NOMO-1 treated with dmso at 0.1 percent for 144 hours (cell line): ENCODE measurements around the gene SHROOM4.

Experiments
- DNase-seq: peaks from one replicate; lab custom pipeline; 2025; ENCODE audit not compliant: unreplicated experiment; lab: John Stamatoyannopoulos, UW

SHROOM4 gene

DNA sequence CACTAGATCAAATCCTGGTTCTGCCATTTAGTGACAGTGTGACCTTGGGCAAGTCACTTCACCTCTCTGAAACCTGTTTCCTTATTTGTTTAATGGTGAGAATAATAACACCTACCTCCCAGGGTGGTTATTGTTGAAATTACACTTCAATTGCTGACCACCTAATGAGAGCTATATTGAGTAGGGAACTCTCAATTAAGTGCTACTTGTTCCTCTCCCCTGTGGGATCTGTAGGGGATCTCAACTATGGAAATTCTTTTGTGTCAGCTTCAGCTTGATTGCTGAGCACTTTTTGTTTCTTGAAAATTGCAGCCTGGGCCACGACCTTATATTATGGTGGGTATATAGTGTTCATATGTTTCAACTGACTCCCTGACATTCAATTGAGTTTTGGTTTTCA lies 102.1 kb downstream of the SHROOM4 start:
- no peak for DNase-seq

DNA sequence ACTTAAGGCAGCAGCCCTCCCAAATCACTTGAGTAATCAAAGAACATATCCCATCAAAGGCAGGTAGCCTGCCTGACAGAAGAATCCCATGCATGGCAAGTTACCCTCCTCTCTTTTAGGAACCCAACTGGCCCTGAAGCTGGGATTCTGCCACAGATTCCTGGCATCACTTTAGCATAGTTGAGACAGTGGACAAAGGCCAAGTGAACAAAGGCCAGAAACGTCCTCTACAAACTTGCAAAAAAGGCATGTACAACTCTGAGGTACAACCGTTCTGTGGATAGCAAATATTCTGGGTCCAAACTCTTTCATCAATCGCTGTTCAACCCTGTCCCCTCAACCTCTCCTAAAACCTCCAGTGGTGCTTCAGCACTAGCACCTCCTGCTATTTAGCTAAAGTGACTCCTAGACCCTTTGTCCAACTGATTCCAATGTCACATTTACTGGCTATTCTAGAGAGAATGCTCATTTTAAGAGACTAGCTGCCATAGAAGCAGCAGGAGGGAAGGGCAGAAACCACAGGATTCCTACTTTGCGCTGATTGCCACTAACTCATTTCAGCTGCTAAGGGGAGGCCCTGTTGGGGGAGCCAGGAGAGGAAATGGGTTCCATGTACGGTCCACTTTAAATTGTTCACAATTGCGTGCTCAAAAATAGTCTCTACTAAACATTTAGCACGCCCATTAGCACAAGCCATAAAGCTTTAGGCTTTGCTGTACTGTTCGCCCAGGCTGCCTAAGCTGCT lies 105.9 kb downstream of the SHROOM4 start:
- no peak for DNase-seq

DNA sequence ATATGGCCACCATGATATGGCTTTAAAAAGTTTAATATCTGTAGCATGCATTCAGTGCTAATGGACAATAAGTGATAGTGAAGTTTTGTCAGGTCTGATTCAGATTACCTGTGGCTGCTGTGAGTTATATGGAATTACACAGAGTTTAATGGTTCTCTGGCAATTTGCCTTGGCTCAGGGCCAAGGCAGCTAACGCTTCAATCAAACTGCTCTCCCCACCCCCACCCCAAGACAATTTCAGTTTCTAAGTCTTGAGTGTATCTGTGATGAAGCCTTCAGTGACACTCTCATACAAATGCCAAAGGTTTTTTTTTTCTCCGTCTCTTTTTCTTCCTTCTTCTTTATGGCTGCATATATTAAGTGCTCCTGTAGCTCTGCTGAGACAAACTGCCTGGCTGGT lies 106.6 kb downstream of the SHROOM4 start:
- DNase-seq: no peak

DNA sequence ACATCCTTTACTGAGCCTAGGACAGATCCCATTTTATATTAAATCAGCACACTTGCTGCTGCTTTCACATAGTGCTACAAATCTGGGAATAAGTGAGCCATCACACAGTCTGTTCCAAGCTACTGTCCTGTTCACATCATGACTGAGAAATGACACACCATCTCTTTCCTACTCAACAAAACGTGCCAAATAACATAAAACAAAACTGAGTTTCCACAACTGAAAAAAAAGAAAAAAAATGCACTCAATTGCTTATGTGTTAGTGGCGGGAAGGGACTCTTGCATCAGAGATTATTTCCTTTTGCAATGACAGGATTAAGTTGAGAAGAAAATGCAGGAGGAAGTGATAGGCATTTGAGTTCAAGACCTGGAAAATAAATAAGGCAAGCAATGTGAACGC lies 109.0 kb downstream of the SHROOM4 start:
- DNase-seq: no peak

DNA sequence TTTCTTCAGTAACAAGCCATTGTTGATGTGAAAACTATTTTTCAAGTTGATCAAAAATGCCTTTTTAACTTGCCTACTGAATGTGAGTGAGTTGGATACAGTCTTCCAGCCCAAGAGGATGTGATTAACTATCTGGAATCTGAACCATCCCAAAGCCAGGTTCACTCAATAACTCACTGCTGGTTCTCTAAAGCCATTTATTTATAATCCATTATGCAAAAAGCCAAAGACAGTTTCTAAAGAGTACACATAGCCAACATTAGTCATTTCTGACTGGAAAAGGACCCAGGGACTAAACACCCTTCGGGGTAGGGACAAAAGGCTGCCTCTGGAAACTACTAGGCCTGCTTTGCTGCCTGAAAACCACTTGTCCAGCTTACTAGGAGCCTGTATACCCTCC lies 109.6 kb downstream of the SHROOM4 start:
- DNase-seq: no peak

DNA sequence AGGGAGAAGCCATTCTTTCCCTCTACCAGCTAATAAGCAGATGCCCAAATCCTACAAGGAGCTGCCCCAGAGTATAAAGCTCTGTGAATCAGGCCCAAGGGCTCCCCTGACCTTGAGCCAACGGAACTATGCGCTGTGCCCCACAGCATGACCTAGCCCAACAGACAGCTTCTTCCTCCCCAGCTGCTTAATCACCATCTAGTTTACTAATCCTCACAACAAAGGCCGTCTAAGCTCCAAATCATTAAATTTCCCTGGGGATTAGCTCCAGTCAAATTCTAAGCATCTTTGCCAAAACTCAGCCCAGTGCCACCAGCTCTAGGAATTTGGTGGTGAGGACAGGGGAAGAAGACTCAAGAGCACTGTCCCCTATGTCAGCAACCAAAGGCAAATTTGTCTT lies 113.1 kb downstream of the SHROOM4 start:
- DNase-seq: no peak

DNA sequence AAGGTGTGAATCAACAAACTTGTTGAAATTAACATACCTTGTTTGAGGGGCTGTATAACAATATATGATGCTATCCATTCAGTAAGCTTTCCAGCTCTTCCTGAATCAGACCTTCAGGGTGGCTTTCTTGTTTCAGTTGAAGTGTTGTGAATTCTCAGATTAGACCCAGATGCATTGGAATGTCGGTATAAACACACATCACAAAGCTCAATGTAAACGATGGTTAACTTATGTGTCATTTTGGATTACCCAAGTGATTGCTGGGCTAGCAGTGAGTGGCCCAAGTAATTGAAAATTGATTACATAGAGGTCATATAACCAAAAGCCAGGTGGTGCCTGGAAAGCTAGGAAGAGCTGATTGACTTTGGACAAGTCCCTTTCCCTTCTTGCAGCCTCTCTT lies 115.0 kb downstream of the SHROOM4 start:
- no peak for DNase-seq

DNA sequence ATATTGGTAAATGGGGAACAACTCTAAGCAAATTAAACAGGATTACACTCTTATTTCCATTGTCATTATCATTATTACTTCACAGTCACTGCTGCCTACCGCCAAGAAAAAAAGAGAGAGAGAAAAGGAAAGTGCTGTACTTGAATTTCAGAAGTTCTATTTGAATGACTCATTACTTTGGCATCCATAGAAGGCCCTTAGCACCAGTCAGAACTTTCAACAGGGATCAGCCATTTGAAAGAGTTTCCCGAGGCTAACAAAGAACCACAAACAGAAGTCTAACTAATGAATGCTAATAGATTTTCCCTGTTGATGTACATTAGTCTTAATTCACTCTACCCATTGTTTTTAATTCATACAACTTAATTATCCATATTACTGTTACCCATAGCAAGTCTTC lies 116.3 kb downstream of the SHROOM4 start:
- no peak for DNase-seq

DNA sequence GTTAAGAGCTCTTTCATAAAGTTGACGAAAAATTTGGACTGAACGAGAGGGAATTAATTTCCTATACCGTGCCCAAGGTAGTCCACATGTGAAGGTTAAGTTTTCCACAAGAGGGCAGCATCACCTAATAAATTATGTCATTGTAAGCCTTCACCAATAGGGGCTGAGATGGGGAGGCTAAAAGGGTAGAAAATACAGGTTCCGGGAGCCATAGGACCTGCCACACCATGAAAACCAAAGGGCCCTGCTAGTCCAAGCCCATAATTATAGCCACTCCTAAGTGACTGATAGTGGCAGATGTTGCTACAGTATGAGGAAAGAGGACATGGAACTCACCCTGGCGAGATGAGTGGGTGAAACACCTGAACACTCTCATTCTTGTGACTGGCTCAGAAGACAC lies 122.2 kb downstream of the SHROOM4 start:
- DNase-seq: peak; percentile 16

DNA sequence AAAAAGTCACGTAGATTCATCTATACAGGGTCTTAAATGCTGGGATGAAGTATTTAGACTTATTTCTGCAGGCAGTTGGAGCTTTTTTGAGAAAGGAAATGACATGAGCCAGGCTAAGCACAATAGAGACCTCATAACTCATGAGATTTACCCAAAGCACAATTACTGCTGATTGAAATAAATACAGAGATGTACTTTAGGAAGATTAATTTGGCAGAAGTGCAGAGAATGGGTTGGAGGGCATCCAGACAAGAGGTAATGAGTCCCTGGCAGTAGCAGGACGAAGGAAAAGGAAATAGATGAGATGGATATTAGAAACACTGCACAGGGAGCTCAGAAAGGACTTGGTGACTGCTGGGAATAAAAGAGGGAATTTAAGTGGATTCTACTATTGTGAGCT lies 129.1 kb downstream of the SHROOM4 start:
- DNase-seq: no peak

DNA sequence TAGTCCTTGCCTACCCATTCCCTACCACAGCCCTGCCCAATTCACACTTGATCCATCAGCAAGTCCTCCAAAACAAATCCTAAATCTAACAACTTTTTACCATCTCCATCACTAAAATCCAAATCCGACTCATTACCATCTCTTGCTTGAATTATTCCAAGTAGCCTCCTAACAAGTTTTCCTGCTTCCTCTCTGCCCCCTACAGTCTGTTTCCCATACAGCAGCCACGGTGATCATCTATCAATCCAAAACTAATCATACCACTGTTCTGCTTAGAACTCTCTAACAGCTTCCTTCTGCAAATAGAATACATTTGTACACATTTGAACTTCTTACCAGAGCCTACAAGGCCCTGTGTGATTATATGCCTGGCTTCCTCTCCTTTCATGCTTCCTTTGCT lies 133.0 kb downstream of the SHROOM4 start:
- DNase-seq: no peak

DNA sequence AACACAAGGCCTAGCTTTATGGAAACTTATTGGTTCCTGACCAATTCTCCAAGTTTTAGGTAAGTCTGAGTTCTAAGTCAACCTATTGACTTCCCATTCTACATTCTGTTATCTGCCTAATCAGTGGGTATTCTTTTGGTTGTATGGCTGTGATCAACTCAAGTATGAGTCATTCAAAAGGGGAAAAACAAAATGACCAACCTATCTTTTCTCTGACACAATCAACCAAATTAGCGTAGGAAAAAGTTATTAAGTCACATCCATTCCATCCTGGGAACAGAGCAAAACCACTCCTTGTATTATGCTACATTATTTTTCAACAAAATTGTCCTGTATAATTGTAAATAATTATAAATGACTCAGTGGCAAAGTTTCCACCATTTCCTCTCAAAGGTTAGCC lies 136.2 kb downstream of the SHROOM4 start:
- DNase-seq: no peak

DNA sequence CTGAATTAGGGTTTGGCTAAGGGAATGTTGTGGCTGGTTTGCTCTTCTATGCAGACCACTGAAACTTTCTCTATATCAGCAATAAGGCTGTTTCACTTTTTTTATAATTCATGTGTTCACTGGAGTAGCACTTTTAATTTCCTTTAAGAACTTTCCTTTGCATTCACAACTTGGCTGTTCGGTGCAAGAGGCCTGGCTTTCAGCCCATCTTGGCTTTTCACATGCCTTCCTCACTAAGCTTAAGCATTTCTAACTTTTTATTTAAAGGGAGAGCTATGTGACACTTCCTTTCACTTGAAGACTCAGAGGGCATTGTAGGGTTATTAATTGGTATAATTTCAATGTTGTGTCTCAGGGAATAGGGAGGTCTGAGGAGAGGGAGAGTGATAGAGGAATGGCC lies 142.3 kb downstream of the SHROOM4 start:
- DNase-seq: no peak

DNA sequence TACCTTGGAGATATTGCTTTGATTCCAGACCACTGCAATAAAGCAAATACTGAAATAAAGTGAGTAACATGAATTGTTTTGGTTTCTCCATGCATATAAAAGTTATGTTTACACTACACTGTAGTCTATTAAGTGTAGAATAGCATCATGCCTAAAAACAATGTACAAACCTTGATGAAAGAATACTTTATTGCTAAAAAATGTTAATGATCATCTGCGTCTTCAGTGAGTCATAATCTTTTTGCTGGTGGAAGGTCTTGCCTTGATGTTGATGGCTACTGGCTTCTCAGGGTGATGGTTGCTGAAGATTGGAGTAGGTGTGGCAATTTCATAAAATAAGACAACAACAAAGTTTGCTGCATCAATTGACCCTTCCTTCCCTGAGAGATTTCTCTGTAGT lies 145.1 kb downstream of the SHROOM4 start:
- DNase-seq: no peak

DNA sequence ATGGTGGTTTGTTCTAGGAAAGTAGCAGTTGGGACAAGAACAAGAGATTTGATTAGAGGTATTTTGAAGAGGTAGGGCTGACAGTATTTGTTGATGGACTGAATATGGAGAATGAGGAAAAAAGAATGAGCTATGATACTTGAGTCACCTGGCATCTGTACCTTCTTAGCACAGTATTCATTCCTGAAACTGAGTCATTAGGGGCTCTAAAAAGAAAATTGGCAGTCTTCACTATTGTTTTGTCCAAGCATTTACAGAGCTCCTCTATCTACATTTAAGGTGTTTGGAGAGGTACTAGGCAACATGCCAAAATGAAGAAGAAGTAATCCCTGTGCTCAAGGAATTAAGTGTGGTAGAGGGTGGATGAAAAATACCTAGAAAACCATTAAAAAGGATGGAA lies 165.8 kb downstream of the SHROOM4 start:
- DNase-seq: no peak

DNA sequence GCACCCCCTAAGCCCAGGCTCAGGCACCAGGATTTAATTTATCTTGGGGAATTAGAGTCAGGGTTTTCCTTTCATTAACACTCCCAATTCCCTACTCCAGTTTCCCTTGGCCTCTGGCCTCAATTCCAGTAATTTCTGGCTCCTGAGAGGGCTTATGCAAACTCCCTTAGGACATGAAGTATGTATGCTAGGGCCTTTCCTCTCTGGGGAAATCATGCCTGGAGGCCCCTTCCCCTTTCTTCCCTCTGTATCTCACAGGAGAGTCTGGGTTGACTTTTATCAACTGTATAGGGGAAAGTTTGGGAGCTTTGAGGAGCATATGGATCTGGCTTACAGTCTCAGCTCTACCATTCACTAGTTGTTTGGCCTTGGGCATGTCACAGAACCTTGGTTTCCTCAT lies 169.5 kb downstream of the SHROOM4 start:
- DNase-seq: no peak

DNA sequence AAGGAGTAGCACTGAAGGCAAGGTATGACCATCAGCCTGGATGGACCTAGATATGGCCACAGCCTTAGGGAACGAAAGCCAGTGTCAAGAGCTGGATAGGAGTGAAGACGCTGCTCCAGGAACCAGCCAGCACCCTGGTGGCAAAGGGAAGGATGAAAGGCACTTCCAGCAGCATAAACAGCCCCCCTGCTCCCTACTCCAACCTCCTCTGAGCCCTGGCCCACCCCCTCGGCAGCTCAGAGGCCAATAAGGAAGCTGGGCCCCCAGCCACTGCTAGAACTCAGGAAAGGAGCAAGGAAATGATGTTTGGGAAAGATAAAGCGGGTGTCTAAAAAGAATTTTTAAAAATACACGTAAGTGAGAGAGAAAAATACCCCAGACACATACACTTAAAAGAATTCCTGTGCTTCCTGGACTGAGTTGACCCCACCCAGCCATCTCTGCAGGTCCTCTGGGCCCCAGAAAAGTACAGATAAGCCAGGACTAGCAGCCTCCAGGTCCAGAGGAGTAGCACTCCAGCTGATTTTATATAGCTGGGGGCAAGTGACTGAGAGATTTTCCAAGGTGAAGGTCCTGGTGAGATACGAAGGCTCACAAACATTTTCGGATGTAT lies 170.4 kb downstream of the SHROOM4 start:
- DNase-seq: no peak

DNA sequence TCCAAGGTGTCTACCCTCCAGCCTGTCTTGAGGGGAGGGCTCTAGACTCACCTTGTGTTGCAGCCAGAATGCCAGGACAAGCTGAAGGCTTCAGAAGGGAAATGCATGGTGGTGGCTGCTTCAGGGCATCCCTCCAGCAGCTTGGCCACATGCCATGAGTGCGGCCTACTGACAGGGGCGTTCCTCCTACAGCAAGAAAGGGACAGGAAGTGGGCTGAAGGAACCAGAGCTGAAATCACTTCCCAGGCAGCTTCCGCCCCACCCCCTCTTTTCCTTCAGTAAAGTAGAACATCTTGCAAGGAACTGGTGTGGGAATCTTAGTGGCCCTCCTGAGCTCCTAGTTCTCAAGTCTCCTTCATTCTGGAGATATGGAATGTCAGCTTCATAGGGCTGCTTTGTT lies 175.9 kb downstream of the SHROOM4 start:
- no peak for DNase-seq

DNA sequence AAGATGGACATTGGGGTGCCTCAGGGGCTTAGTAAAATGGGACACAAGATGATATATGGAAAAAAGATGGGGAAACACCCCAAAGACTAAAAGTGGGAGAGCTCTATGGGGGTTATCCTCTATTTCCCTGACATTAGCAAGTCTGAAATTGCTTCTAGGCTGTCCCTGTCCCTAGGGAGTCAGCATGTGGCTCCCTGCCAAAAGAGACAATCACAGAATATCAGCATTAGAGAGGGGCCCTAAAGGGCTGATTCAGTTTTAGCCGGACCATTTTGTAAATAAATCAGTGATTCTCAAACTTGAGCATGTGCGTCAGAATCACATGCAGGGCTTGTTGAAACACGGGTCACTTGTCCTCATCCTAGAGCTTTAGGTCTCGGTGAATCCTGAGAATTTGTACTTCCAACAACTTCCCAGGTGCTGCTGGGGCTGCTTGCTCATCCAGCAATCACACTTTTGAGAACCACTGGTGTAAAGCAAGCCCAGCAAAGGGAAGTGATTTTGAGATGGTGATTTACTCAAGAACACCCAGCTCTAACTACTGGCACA lies 178.1 kb downstream of the SHROOM4 start:
- no peak for DNase-seq

DNA sequence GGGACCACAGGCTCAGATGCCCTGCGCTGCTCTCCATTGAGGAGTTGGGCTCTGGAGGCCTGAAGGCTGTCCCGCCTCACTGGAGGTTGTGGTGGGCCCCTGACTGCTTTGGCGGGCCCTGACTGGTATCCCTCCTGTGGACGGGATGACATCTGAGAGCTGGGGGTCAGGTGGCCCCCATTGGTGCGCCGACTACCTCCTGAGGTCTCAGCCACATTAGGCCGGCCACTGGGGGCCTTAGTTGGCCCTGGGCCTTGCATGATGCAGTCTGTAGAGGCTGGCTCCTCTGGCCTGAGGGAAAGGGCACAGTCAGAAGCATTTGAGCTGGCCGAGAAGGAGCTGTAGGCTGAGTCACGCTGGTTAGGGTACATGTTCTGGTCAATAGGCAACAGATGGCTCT lies 178.8 kb downstream of the SHROOM4 start:
- no peak for DNase-seq

DNA sequence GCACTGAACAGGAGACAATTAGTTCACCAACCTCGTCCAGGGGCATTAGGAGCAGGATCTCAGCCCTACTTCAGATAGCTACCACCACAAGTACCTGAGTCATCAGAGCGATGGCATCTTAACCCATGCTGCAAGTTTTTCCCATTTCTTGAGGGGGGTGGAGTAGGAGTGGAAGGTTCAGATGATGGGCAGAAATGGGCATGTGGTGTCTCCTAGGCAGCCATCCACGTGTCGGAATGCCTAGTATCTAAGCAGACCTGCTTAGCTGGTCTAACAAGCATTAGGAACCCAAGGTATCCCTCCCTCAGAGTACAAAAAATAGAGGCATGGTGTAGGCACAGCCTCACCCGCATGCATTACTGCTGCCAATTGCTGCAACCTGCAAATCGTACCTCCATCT lies 184.2 kb downstream of the SHROOM4 start:
- no peak for DNase-seq

DNA sequence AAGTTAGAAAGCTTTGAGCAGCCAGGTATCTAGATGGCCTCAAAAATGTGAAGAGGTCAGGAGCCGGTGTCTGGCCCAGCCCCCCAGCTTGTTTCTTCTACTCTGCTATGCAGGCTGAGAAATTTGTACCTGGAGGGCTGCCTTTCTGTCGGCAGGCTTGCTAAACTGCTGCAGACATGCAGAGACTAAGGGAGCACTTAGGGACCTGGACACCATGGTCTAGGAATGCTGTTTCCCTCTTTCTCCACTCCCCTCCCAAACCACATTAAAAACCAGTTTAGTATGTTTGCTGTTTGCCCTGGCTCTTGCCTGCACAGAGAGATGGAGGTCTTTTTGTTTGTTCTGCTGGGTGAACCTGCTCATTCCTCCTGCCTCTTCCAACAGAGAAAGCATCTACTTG lies 186.3 kb downstream of the SHROOM4 start:
- DNase-seq: no peak

DNA sequence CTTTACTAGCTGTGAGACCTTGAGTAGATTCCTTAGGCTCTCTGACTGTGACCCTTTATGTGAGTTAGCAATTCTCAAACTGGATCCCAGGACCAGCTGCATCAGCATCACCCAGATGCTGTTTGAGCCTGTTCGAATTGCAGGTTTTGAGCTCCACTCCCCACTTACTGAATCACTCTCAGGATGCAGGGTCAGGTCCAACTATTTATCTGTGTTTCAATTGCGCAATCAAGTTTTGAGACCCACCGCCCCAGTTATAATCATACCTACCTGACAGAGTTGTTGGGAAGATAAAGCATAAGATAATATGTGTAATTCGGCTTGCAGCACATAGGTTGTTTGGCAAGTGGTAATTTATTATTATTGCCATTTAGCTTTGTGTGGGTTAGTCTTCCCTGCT lies 187.6 kb downstream of the SHROOM4 start:
- no peak for DNase-seq
